ENCODE measurements around the gene PRMT3.

DNA sequence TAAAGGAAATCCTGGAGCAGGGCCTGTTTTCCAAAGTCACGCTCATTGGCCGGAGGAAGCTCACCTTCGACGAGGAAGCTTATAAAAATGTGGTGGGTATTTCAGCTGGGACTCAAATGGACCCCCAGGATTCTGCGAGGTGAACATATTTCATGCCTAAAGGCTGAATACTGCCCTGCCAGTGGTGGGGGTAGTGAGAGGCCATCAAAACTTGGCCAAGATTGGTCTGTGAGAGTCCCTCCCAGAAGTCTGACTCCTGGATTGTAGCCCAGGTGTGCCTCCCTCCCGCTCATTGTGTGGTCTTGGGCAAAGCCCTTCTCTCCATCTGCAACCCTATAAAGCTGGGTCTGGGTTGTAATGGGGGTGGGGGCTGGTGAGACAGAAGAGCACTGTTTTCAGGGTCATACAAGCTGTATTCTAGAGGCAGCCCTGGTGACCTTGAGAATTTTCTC lies 23.1 kb upstream of the PRMT3 start:
- TF ChIP-seq, protein P1, sequence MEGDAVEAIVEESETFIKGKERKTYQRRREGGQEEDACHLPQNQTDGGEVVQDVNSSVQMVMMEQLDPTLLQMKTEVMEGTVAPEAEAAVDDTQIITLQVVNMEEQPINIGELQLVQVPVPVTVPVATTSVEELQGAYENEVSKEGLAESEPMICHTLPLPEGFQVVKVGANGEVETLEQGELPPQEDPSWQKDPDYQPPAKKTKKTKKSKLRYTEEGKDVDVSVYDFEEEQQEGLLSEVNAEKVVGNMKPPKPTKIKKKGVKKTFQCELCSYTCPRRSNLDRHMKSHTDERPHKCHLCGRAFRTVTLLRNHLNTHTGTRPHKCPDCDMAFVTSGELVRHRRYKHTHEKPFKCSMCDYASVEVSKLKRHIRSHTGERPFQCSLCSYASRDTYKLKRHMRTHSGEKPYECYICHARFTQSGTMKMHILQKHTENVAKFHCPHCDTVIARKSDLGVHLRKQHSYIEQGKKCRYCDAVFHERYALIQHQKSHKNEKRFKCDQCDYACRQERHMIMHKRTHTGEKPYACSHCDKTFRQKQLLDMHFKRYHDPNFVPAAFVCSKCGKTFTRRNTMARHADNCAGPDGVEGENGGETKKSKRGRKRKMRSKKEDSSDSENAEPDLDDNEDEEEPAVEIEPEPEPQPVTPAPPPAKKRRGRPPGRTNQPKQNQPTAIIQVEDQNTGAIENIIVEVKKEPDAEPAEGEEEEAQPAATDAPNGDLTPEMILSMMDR (IDR thresholded peaks at IDR 0.05): no peak
- no peak for TF ChIP-seq POLR2A (IDR thresholded peaks at IDR 0.05)
